HCT116 (cell line): ENCODE measurements around the gene KRTAP2-2. TPM values are rescaled to one million over a fixed set of nuclear protein-coding genes. Genes with fewer than 3 reads are reported as not detected.

Experiments used
- ATAC-seq: fragments of 200-7000 bp; cut with Tn5 transposase; 2 replicates; pipeline ENCODE4 v1.9.1; 2020; ENCODE audit warnings: mild to moderate bottlenecking, moderate library complexity
- BruUV-seq: library from RNA; stranded (reverse); fragments of 400-500 nt; replicated peaks from 2 replicates; lab custom pipeline; 2021; lab: Mats Ljungman, UMichigan
- CTCF ChIA-PET: fragments of 300-600 bp; sonication (Branson Sonifier 250); formaldehyde crosslinking; loops from one replicate; lab custom pipeline; 2021; ENCODE audit warnings: antibody characterized with exemption; lab: Charles Lee
- POLR2A ChIA-PET: fragments of 300-600, 350-600 bp; sonication (Branson Sonifier 250); formaldehyde crosslinking; loops from one replicate; lab custom pipeline; 2021; ENCODE audit warnings: antibody characterized with exemption; lab: Charles Lee
- RAD21 ChIA-PET, 2 experiments: fragments of 300-600 bp; sonication (Branson Sonifier 250); formaldehyde crosslinking; loops; one replicate each; lab custom pipeline; 2023; ENCODE audit warnings: low total read pairs in 2 of 2; ENCODE audit not compliant: uncharacterized antibody in 2 of 2, unreplicated experiment in 2 of 2, low non-redundant PET in 1 of 2; lab: Charles Lee
- DNase-seq: peaks from one replicate; pipeline ENCODE4 v3.0.0-alpha.2; 2010; ENCODE audit warnings: low read depth, low spot score
- H2AFZ ChIP-seq: fragments of 200-600 bp; shearing (Covaris generic), sonication (generic); 2 replicates; pipeline ENCODE4 v1.6.1; 2017; ENCODE audit warnings: low read depth, mixed run types, mixed read lengths, antibody characterized with exemption, low read length; ENCODE audit not compliant: poor library complexity, severe bottlenecking
- H3K27ac ChIP-seq: 2 replicates; pipeline ENCODE4 v1.5.1; 2012; ENCODE audit warnings: low read depth, low read length
- H3K27me3 ChIP-seq: fragments of 200-600 bp; sonication (generic); 2 replicates; pipeline ENCODE4 v1.6.1; 2016; ENCODE audit warnings: mixed run types, low read length, mixed read lengths; ENCODE audit not compliant: insufficient read depth
- H3K36me3 ChIP-seq, 2 experiments: fragments of 200-500 bp in 1 of 2; fragments of 200-600 bp in 1 of 2; sonication (Bioruptor generic) in 1 of 2; sonication (generic) in 1 of 2; 2 replicates each; pipeline versions ENCODE4 v1.5.1 to v1.6.1; 2014 to 2016; ENCODE audit warnings: low read length in 2 of 2, inconsistent platforms in 1 of 2, mixed read lengths in 1 of 2, mixed run types in 1 of 2; ENCODE audit not compliant: insufficient read depth in 2 of 2, control insufficient read depth in 1 of 2
- H3K4me1 ChIP-seq, 2 experiments: fragments of 200-600 bp in 1 of 2; sonication (generic) in 1 of 2; 2 replicates each; pipeline versions ENCODE4 v1.5.1 to v1.6.1; 2012 to 2017; ENCODE audit warnings: low read length in 2 of 2, inconsistent platforms in 1 of 2, mild to moderate bottlenecking in 1 of 2, mixed read lengths in 1 of 2, mixed run types in 1 of 2, moderate library complexity in 1 of 2; ENCODE audit not compliant: insufficient read depth in 2 of 2, control insufficient read depth in 1 of 2
- H3K4me2 ChIP-seq: fragments of 200-600 bp; sonication (generic); 2 replicates; pipeline ENCODE4 v1.6.1; 2017; ENCODE audit warnings: mixed run types, low read length, mixed read lengths
- H3K4me3 ChIP-seq, 2 experiments: fragments of 200-600 bp in 1 of 2; sonication (generic) in 1 of 2; replicated peaks in 1 of 2; 2 replicates each; pipeline ENCODE4 v1.5.1; 2011 to 2016; ENCODE audit warnings: low read length in 2 of 2, control low read depth in 1 of 2, low read depth in 1 of 2, mild to moderate bottlenecking in 1 of 2, mixed read lengths in 1 of 2, mixed run types in 1 of 2
- H3K79me2 ChIP-seq: fragments of 200-600 bp; sonication (generic); 2 replicates; pipeline ENCODE4 v1.6.1; 2017; ENCODE audit warnings: mild to moderate bottlenecking, mixed run types, low read length, moderate library complexity, mixed read lengths; ENCODE audit not compliant: insufficient read depth
- H3K9ac ChIP-seq: fragments of 200-600 bp; sonication (generic); 2 replicates; pipeline ENCODE4 v1.6.1; 2016; ENCODE audit warnings: low read length, mixed read lengths
- H3K9me2 ChIP-seq: fragments of 200-600 bp; sonication (generic), shearing (Covaris generic); 2 replicates; pipeline ENCODE4 v1.6.1; 2017; ENCODE audit warnings: mixed run types, mild to moderate bottlenecking, moderate library complexity; ENCODE audit not compliant: insufficient read depth
- H3K9me3 ChIP-seq, 2 experiments: fragments of 200-500 bp in 1 of 2; fragments of 200-600 bp in 1 of 2; sonication (Bioruptor generic) in 1 of 2; sonication (generic) in 1 of 2; 2 replicates each; pipeline ENCODE4 v1.6.1; 2014 to 2017; ENCODE audit warnings: low read length in 2 of 2, mixed read lengths in 2 of 2, inconsistent platforms in 1 of 2, low read depth in 1 of 2, mild to moderate bottlenecking in 1 of 2, mixed run types in 1 of 2, moderate library complexity in 1 of 2; ENCODE audit not compliant: control insufficient read depth in 1 of 2, insufficient read depth in 1 of 2
- H4K20me1 ChIP-seq: fragments of 200-600 bp; sonication (generic), shearing (Covaris generic); 2 replicates; pipeline ENCODE4 v1.6.1; 2017; ENCODE audit warnings: mixed run types, mild to moderate bottlenecking, moderate library complexity; ENCODE audit not compliant: insufficient read depth
- CBX3 ChIP-seq: IDR thresholded peaks from 2 replicates; pipeline ENCODE4 v1.6.1; 2012; ENCODE audit warnings: low read depth
- CEBPB ChIP-seq: IDR thresholded peaks from 2 replicates; pipeline ENCODE4 v1.6.1; 2012; ENCODE audit warnings: low read depth
- EGR1 ChIP-seq: IDR thresholded peaks from 2 replicates; pipeline ENCODE4 v1.6.1; 2012; ENCODE audit warnings: low read depth
- EZH2 ChIP-seq: fragments of 200-600 bp; sonication (generic); IDR thresholded peaks from 2 replicates; pipeline ENCODE4 v1.6.1; 2017; ENCODE audit warnings: antibody characterized with exemption, mixed run types
- EZH2phosphoT487 ChIP-seq: fragments of 200-600 bp; IDR thresholded peaks from 2 replicates; pipeline ENCODE4 v1.6.1; 2018; ENCODE audit warnings: antibody characterized with exemption, borderline replicate concordance
- FOSL1 ChIP-seq: IDR thresholded peaks from 2 replicates; pipeline ENCODE4 v1.6.1; 2012; ENCODE audit warnings: low read depth
- JUND ChIP-seq: IDR thresholded peaks from 2 replicates; pipeline ENCODE4 v1.6.1; 2012
- POLR2A ChIP-seq: IDR thresholded peaks from 2 replicates; pipeline ENCODE4 v1.7.0; 2011; ENCODE audit warnings: borderline replicate concordance; ENCODE audit not compliant: insufficient read depth, insufficient read length; ENCODE audit errors: extremely low read depth
- POLR2AphosphoS5 ChIP-seq: IDR thresholded peaks from 2 replicates; pipeline ENCODE4 v1.6.1; 2011; ENCODE audit warnings: mild to moderate bottlenecking, low read depth, low read length, moderate library complexity
- RAD21 ChIP-seq: IDR thresholded peaks from 2 replicates; pipeline ENCODE4 v1.6.1; 2012; ENCODE audit warnings: low read depth, mild to moderate bottlenecking
- SIN3A ChIP-seq: IDR thresholded peaks from 2 replicates; pipeline ENCODE4 v1.6.1; 2012; ENCODE audit warnings: low read depth
- SP1 ChIP-seq: IDR thresholded peaks from 2 replicates; pipeline ENCODE4 v1.6.1; 2012; ENCODE audit warnings: low read depth
- TCF7L2 ChIP-seq: IDR thresholded peaks from 2 replicates; pipeline ENCODE4 v1.7.0; 2011; ENCODE audit warnings: borderline replicate concordance, inconsistent platforms; ENCODE audit not compliant: insufficient read depth, insufficient read length; ENCODE audit errors: extremely low read depth
- ZFX ChIP-seq: fragments of 450-650 bp; IDR thresholded peaks from 2 replicates; pipeline ENCODE4 v1.6.1; 2017
- intact Hi-C: fragments of 100-400 bp; cut with micrococcal nuclease; formaldehyde crosslinking; loops from 2 replicates; pipeline ENCODE4 v1.10.0; 2022
- total RNA-seq: library from RNA; stranded (reverse); gene quantifications from one replicate; pipeline ENCODE4 v1.2.1, GENCODE V29; 2021; ENCODE audit not compliant: unreplicated experiment
- TF ChIP-seq, protein P1 (sequence below): IDR thresholded peaks from 2 replicates; pipeline ENCODE4 v1.6.1; 2012
- TF ChIP-seq, protein P2 (sequence below), 3 experiments: fragments of 200-600 bp in 1 of 3; sonication (generic) in 1 of 3; IDR thresholded peaks in 2 of 3; conservative IDR thresholded peaks in 1 of 3; 2 replicates each; pipeline ENCODE4 v1.5.1; 2012 to 2017; ENCODE audit warnings: low read depth in 2 of 3, low read length in 2 of 3, antibody characterized with exemption in 1 of 3, borderline replicate concordance in 1 of 3, control low read depth in 1 of 3, mild to moderate bottlenecking in 1 of 3, mixed read lengths in 1 of 3, mixed run types in 1 of 3, moderate library complexity in 1 of 3; ENCODE audit not compliant: insufficient read depth in 1 of 3
- TF ChIP-seq, protein P3 (sequence below): IDR thresholded peaks from 2 replicates; pipeline ENCODE4 v1.6.1; 2012
- TF ChIP-seq, protein P4 (sequence below): IDR thresholded peaks from 2 replicates; pipeline ENCODE4 v1.6.1; 2011; ENCODE audit warnings: mild to moderate bottlenecking, low read length, moderate library complexity; ENCODE audit not compliant: insufficient replicate concordance; ENCODE audit errors: extremely low read depth

KRTAP2-2 gene
- total RNA-seq, 1 experiment from 2014 or later: 1.2 TPM

DNA sequence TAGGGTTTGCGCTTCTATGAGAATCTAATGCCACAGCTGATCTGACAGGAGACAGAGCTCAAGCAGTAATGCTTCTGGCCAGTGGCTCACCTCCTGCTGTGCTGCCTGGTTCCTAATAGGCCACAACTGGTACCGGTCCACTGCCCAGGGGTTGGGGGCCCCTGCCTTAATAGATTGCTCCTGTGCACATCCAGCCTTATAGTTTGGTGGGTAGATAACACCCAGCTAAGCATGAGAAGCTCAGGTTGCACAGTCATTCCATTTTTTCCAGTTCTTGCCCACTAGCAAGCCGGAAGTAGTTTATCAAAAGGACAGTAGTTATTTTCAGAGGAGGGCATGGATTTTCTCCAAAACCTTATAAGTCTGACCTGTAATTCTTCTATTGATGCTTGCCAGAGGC lies 35.6 kb downstream of the KRTAP2-2 start:
- no peak for DNase-seq
- ChIA-PET POLR2A (no interaction called here), RAD21 (no interaction called here), CTCF (no interaction called here)
- H3K9me3 ChIP-seq: peaks cover 0 to 9% of the 10 kb centered on the region in 2 experiments; a peak in 1 of 4 replicates
- H3K36me3 ChIP-seq: no peaks in the 10 kb centered on the region; a peak in 1 of 4 replicates
- BruUV-seq: no TSS peak
- H3K79me2 ChIP-seq: no peaks in the 10 kb centered on the region
- no peaks in the 10 kb centered on the region for H3K4me1 ChIP-seq
- no peaks in the 10 kb centered on the region for H3K9me2 ChIP-seq
- H4K20me1 ChIP-seq: no peaks in the 10 kb centered on the region
- H3K4me3 ChIP-seq: no peak overlapping the region
- H3K4me2 ChIP-seq: no peak overlapping the region
- no peak overlapping the region for H3K9ac ChIP-seq
- H3K27ac ChIP-seq: no peak overlapping the region
- TF ChIP-seq CBX3 (no peak), POLR2A (no peak), CEBPB (no peak), RAD21 (no peak), ZFX (no peak), SIN3A (no peak), EZH2 (no peak), TCF7L2 (no peak), EGR1 (no peak), SP1 (no peak)
- TF ChIP-seq, protein P1, sequence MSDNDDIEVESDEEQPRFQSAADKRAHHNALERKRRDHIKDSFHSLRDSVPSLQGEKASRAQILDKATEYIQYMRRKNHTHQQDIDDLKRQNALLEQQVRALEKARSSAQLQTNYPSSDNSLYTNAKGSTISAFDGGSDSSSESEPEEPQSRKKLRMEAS: no peak
- TF ChIP-seq, all 23 proteins: peak for 0
- no peak for ATAC-seq
- intact Hi-C loops: no loop called here
- Histone ChIP-seq H3K27me3 (no peaks in the 10 kb centered on the region), H2AFZ (no peak overlapping the region)

DNA sequence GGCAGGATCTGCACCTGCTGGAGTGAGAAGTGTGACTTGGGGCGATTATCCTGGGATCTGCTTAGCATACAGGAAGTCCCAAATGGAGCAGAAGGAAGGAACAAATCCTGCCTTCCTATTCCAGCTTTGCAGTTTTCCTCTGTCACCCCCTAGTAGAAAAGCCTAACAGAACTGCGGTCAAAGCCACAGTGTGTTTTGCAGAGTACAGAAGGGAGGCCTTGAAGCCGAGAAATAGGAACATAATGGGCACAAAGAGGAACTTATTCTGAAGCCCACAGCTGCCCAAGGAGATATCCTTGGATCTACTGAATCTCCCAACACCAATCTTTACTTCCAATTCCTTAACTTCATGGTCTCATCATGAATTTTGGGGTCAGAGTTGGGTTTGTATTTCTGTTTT lies 36.5 kb downstream of the KRTAP2-2 start:
- Histone ChIP-seq H3K9ac (no peak overlapping the region), H3K36me3 (no peaks in the 10 kb centered on the region; a peak in 1 of 4 replicates), H3K9me2 (no peaks in the 10 kb centered on the region), H3K27me3 (no peaks in the 10 kb centered on the region), H3K4me3 (no peak overlapping the region), H4K20me1 (no peaks in the 10 kb centered on the region), H3K79me2 (no peaks in the 10 kb centered on the region), H3K9me3 (peaks cover 0 to 7% of the 10 kb centered on the region in 2 experiments; a peak in 1 of 4 replicates), H3K4me2 (no peak overlapping the region), H3K27ac (no peak overlapping the region), H2AFZ (no peak overlapping the region), H3K4me1 (no peaks in the 10 kb centered on the region)
- RAD21 ChIA-PET: no interaction called here
- no TSS peak for BruUV-seq
- intact Hi-C loops: no loop called here
- POLR2A ChIA-PET: no interaction called here
- ATAC-seq (no peak), DNase-seq (no peak)
- CTCF ChIA-PET: no interaction called here
- no peak for TF ChIP-seq CEBPB
- no peak for TF ChIP-seq EZH2phosphoT487
- no peak for TF ChIP-seq POLR2AphosphoS5
- TF ChIP-seq FOSL1: no peak
- TF ChIP-seq, protein P2, sequence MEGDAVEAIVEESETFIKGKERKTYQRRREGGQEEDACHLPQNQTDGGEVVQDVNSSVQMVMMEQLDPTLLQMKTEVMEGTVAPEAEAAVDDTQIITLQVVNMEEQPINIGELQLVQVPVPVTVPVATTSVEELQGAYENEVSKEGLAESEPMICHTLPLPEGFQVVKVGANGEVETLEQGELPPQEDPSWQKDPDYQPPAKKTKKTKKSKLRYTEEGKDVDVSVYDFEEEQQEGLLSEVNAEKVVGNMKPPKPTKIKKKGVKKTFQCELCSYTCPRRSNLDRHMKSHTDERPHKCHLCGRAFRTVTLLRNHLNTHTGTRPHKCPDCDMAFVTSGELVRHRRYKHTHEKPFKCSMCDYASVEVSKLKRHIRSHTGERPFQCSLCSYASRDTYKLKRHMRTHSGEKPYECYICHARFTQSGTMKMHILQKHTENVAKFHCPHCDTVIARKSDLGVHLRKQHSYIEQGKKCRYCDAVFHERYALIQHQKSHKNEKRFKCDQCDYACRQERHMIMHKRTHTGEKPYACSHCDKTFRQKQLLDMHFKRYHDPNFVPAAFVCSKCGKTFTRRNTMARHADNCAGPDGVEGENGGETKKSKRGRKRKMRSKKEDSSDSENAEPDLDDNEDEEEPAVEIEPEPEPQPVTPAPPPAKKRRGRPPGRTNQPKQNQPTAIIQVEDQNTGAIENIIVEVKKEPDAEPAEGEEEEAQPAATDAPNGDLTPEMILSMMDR (IDR thresholded peaks at IDR 0.05 in 2 of 3, conservative IDR thresholded peaks at IDR 0.05 in 1 of 3; ENCODE audit: borderline replicate concordance in 1 of 3, insufficient read depth in 1 of 3, low read depth in 2 of 3, low read length in 2 of 3): no peak
- TF ChIP-seq, protein P3, sequence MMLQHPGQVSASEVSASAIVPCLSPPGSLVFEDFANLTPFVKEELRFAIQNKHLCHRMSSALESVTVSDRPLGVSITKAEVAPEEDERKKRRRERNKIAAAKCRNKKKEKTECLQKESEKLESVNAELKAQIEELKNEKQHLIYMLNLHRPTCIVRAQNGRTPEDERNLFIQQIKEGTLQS: no peak
- TF ChIP-seq SIN3A: no peak
- no peak for TF ChIP-seq POLR2A
- TF ChIP-seq EGR1: no peak
- no peak for TF ChIP-seq JUND
- no peak for TF ChIP-seq RAD21
- no peak for TF ChIP-seq SP1
- TF ChIP-seq, protein P4, sequence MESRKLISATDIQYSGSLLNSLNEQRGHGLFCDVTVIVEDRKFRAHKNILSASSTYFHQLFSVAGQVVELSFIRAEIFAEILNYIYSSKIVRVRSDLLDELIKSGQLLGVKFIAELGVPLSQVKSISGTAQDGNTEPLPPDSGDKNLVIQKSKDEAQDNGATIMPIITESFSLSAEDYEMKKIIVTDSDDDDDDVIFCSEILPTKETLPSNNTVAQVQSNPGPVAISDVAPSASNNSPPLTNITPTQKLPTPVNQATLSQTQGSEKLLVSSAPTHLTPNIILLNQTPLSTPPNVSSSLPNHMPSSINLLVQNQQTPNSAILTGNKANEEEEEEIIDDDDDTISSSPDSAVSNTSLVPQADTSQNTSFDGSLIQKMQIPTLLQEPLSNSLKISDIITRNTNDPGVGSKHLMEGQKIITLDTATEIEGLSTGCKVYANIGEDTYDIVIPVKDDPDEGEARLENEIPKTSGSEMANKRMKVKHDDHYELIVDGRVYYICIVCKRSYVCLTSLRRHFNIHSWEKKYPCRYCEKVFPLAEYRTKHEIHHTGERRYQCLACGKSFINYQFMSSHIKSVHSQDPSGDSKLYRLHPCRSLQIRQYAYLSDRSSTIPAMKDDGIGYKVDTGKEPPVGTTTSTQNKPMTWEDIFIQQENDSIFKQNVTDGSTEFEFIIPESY: no peak
